GM19467 (cell line): ENCODE measurements around the gene PLA2G4B.

Experiments used
- ATAC-seq: cut with Tn5 transposase; IDR thresholded peaks from one replicate; pipeline ENCODE4 v1.9.1; 2021; ENCODE audit warnings: mild to moderate bottlenecking, moderate library complexity; ENCODE audit not compliant: unreplicated experiment

Gene PLA2G4B

GRCh38 chr15:41869770-41870688 is 31.4 kb downstream of the PLA2G4B start:
- no peak for ATAC-seq

GRCh38 chr15:41870689-41871081 is 32.0 kb downstream of the PLA2G4B start:
- no peak for ATAC-seq

DNA sequence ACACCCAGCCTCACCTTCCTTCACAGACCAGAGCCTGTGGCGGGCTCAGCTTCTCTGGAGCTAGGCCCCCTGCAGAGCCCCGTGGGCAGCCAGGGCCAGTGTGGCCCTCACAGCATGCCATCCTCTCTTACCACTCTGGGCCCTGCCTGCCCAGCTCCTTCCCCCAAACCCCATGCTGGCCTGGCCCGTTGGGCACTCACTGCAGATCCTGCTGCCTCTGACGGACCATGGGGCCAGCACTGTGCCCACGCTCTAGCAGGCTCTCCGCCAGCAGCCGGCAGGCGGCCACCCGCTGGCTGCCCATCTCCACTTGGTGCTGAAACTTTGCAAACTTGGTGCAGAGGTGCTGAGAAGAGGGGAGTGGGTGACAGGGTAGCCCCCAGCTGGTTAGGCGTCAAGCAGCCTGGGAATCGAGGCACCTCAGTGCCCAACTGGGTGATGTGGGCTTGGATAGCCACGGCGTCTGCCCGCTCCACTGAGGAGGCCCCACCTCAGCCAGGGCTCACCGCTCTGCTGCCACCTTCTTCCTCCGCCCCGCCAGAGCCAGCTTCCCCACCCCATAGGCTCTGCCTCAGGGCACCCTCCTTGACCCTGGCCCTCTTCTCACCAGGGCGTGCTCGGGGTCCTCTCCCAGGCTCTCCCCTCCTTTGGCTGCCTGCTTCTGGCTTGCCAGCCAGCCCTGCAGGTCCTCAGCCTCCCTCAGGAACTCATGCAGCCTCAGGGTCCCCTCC is 32.7 kb downstream of the PLA2G4B start:
- ATAC-seq = no peak

- no peak for ATAC-seq
These were observed 33.6 kb downstream of the PLA2G4B start for GRCh38 chr15:41872166-41872747.

DNA sequence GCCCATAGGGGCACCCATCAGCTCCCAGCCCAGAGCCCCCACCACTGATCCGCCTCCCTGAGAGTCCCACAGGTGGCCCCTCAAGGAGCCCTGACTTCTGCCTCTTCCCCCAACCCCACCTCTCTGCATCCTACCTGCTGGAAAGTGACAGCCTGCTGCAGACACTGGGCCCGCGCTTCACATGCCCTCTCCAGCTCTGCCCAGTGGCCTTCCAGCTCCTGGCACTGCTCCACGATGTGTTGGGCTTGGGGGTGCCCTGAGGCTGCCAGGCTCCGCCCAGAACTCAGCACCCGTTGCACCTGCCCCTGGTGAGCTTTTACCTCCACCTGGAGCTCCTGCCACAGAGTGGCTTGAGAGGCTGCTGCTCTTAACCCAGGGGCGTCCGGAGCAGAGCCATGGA is 35.1 kb downstream of the PLA2G4B start:
- ATAC-seq = no peak

DNA sequence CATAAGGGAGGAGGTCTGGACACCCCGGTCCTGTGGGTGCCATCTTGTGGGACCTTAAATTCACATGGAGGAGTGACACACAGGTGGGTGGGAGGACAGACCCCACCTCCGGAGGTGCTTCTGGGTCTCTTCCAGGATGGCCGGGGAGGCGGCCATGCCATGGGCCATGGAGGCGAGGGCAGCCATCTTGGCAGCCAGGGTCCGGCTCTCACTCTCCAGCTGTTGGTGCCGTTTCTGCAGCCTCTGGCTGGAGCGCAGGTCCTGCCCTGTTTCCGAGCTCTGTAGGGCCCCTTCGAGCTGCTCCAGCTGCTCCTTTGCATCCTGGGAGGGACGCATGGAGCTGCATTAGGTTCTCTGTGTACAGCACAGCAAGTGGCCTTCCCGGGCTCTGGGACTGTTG is 36.1 kb downstream of the PLA2G4B start:
- no peak for ATAC-seq

GRCh38 chr15:41876007-41876406 is 37.4 kb downstream of the PLA2G4B start:
- ATAC-seq = no peak

GRCh38 chr15:41876689-41877088 is 38.0 kb downstream of the PLA2G4B start:
- no peak for ATAC-seq

DNA sequence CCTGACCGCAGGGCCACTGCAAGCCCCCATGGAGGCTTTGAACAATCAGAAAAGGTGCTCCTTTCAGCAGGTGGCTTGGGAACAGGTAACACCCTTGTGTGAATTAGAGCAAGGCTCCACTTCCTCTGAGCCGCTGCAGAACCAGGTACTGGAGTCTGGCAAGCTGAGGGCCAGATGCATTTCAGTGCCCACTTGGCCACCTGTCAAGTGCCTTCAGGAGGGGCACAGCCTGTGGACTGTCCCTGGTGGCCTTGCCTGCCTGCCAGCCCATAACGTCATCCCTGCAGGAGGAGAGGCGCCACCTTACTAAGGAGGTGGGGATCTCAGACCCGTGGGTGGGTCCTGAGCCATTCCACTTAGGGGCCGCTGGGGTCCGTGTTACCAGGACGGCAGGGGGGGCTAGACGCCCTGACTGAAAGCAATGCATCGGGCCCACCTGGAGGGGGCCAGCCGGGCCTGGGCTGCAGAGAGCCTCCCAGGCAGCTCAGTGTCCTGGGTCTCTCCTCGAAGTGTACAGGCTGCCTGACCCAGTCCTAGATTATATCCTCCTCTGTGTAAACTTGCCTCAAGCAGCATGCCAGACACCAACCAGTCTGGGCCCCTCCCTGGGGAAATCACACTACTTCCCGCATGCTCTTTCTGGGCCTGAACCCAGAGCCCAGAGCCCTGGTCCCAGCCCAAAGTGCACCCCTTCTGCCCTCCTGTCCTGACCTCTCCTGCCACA is 39.1 kb downstream of the PLA2G4B start:
- ATAC-seq = no peak

GRCh38 chr15:41878355-41878699 is 39.7 kb downstream of the PLA2G4B start:
- ATAC-seq = no peak

- no peak for ATAC-seq
These were observed 40.7 kb downstream of the PLA2G4B start for GRCh38 chr15:41879321-41879845.

GRCh38 chr15:41880156-41880877 is 41.7 kb downstream of the PLA2G4B start:
- no peak for ATAC-seq

GRCh38 chr15:41881086-41881485 is 42.4 kb downstream of the PLA2G4B start:
- no peak for ATAC-seq

- no peak for ATAC-seq
These were observed 42.9 kb downstream of the PLA2G4B start for GRCh38 chr15:41881550-41881919.

GRCh38 chr15:41881920-41882688 is 43.5 kb downstream of the PLA2G4B start:
- ATAC-seq = no peak

DNA sequence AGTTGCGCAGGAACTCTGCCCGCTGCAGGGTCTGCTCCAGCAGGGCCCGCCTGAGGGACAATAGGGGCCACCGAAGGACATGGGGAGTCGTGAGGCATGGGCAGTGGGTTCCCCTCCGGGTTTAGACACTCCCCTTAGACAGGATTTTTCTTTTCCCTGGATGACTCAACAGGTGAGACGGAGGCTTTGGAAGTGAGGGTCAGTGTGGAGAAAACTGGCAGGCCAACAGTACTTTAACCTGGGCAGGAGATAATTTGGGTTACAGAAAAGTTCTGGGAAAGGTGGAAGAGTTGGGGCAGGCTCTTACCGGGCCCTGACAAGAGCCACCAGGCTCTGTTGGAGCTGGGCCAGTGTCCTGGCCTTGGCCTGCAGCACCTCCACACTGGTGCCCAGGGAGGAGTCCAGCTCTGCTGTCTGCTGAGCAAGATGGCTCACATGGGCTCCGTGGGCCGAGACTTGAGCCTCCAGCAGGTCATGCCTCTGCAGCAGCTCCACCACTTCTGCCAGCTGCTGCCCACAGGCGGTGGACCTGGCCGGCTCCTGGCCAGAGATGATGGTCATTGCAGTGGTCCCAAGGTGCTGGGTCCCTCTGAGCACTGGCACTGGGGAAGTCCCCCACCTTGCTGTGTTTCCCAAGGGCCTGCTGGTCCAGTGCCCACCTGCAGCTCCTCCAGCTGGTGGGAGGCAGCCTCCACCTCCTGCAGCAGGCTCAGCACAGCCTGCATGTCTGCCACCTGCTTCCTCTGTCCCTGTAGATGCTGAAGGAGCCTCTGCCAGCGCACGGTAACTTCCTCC is 44.2 kb downstream of the PLA2G4B start:
- no peak for ATAC-seq

- ATAC-seq = no peak
These were observed 44.8 kb downstream of the PLA2G4B start for GRCh38 chr15:41883484-41883825.

DNA sequence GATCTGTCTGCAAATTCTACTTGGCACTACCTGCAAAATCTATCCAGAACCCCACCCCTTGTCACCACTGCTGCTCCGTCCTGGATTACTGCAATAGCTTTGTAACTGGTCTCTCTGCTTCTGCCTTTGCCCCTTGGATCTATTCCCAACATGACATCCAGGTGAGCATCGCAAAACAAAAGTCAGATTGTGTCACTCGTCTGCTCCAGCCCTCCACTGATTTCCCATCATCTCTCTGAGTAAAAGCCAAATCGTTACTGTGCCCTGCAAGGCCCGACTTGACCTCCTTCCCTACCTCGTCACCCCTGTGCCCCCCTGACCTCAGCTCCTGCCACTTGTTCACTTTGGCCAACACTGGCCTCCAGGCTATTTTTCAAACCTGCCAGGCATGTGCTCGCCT is 45.8 kb downstream of the PLA2G4B start:
- no peak for ATAC-seq

- ATAC-seq = no peak
These were observed 46.7 kb downstream of the PLA2G4B start for GRCh38 chr15:41885321-41885720.
